SK-N-MC (cell line): ENCODE results near the gene DMTF1.

Source experiments
- EZH2 ChIP-seq: fragments of 200-600 bp; sonication (generic); IDR thresholded peaks from one replicate; pipeline ENCODE4 v1.6.1; 2017; ENCODE audit warnings: antibody characterized with exemption
- FOXP2 ChIP-seq: optimal IDR thresholded peaks from 2 replicates; pipeline ENCODE3; 2011; ENCODE audit warnings: mild to moderate bottlenecking, moderate library complexity; ENCODE audit not compliant: insufficient read depth; ENCODE audit errors: extremely low read length, control extremely low read depth
- POLR2AphosphoS5 ChIP-seq: IDR thresholded peaks from 2 replicates; pipeline ENCODE4 v1.6.1; 2012; ENCODE audit warnings: mild to moderate bottlenecking, low read depth, low read length, borderline replicate concordance

- TF ChIP-seq POLR2AphosphoS5 (no peak), EZH2 (no peak), FOXP2 (no peak)
Measured at GRCh38 chr7:87231711-87232110, 79.5 kb downstream of the DMTF1 start.
